Neural crest cell (in vitro differentiated cells): Measurements from ENCODE around the gene AQP7. TPM values are rescaled to one million over a fixed set of nuclear protein-coding genes. Genes with fewer than 3 reads are reported as not detected.

Experiments used
- DNase-seq: peaks from one replicate; pipeline ENCODE4 v3.0.0; 2021; ENCODE audit warnings: low read depth, mixed read lengths, low spot score
- H3K27ac Mint-ChIP-seq: one replicate; pipeline ENCODE4 v1.8.0; 2021; ENCODE audit warnings: mild to moderate bottlenecking, mixed read lengths; ENCODE audit not compliant: unreplicated experiment
- H3K27me3 Mint-ChIP-seq: 2 replicates; pipeline ENCODE4 v1.8.0; 2021; ENCODE audit warnings: low read depth, mild to moderate bottlenecking, mixed read lengths
- H3K36me3 Mint-ChIP-seq: 2 replicates; pipeline ENCODE4 v1.8.0; 2021; ENCODE audit warnings: low read depth, mild to moderate bottlenecking, mixed read lengths
- H3K4me1 Mint-ChIP-seq: 2 replicates; pipeline ENCODE4 v1.8.0; 2021; ENCODE audit warnings: mixed read lengths
- H3K4me3 Mint-ChIP-seq: one replicate; pipeline ENCODE4 v1.8.0; 2021; ENCODE audit warnings: mild to moderate bottlenecking, mixed read lengths
- H3K9me3 Mint-ChIP-seq: 2 replicates; pipeline ENCODE4 v1.8.0; 2021; ENCODE audit warnings: mixed read lengths
- CTCF ChIP-seq: fragments of 200-600 bp; sonication (generic); conservative IDR thresholded peaks from 2 replicates; pipeline ENCODE4 v1.5.0; 2021; ENCODE audit warnings: antibody characterized with exemption, mild to moderate bottlenecking
- total RNA-seq: library from RNA; stranded (reverse); gene quantifications from 2 replicates; pipeline ENCODE4 v1.2.1, GENCODE V29; 2021

The AQP7 gene
- total RNA-seq, 1 donor from 2014 or later: 0.98 TPM

GRCh38 chr9:33440609-33441008 is 38.2 kb upstream of the AQP7 start:
- no peak for TF ChIP-seq CTCF
- Mint-ChIP-seq H3K27ac (no peak overlapping the region), H3K27me3 (no peaks in the 10 kb centered on the region), H3K9me3 (no peaks in the 10 kb centered on the region), H3K4me1 (no peaks in the 10 kb centered on the region), H3K36me3 (no peaks in the 10 kb centered on the region), H3K4me3 (no peak overlapping the region)
- DNase-seq: no peak

GRCh38 chr9:33440204-33440603 is 37.8 kb upstream of the AQP7 start:
- Mint-ChIP-seq H3K9me3 (no peaks in the 10 kb centered on the region), H3K27me3 (no peaks in the 10 kb centered on the region), H3K27ac (no peak overlapping the region), H3K36me3 (no peaks in the 10 kb centered on the region), H3K4me1 (no peaks in the 10 kb centered on the region), H3K4me3 (no peak overlapping the region)
- no peak for DNase-seq
- TF ChIP-seq CTCF: no peak

- Mint-ChIP-seq H3K4me3 (no peak overlapping the region), H3K27me3 (no peaks in the 10 kb centered on the region), H3K36me3 (no peaks in the 10 kb centered on the region), H3K27ac (no peak overlapping the region), H3K4me1 (no peaks in the 10 kb centered on the region), H3K9me3 (no peaks in the 10 kb centered on the region)
- DNase-seq: no peak
- no peak for TF ChIP-seq CTCF
Observed at GRCh38 chr9:33439731-33440130, 37.4 kb upstream of the AQP7 start.

GRCh38 chr9:33438926-33439680 is 36.7 kb upstream of the AQP7 start:
- no peaks in the 10 kb centered on the region for H3K36me3 Mint-ChIP-seq
- no peak for DNase-seq
- no peak overlapping the region for H3K4me3 Mint-ChIP-seq
- no peak overlapping the region for H3K27ac Mint-ChIP-seq
- TF ChIP-seq CTCF: no peak
- H3K9me3 Mint-ChIP-seq: no peaks in the 10 kb centered on the region
- no peaks in the 10 kb centered on the region for H3K27me3 Mint-ChIP-seq
- H3K4me1 Mint-ChIP-seq: no peaks in the 10 kb centered on the region

- no peaks in the 10 kb centered on the region for H3K4me1 Mint-ChIP-seq
- no peak overlapping the region for H3K4me3 Mint-ChIP-seq
- H3K27me3 Mint-ChIP-seq: no peaks in the 10 kb centered on the region
- TF ChIP-seq CTCF: no peak
- no peak for DNase-seq
- no peaks in the 10 kb centered on the region for H3K36me3 Mint-ChIP-seq
- H3K9me3 Mint-ChIP-seq: no peaks in the 10 kb centered on the region
- no peak overlapping the region for H3K27ac Mint-ChIP-seq
Observed at GRCh38 chr9:33437898-33438297, 35.5 kb upstream of the AQP7 start.
